Nephron progenitor cell (in vitro differentiated cells): ENCODE results near the gene ABCC6.

Experiments
- DNase-seq: peaks from one replicate; pipeline ENCODE4 v3.0.0; 2021
- H3K27ac Mint-ChIP-seq: 2 replicates; pipeline ENCODE4 v1.8.0; 2021; ENCODE audit warnings: mild to moderate bottlenecking, moderate library complexity, mixed read lengths
- H3K27me3 Mint-ChIP-seq: 2 replicates; pipeline ENCODE4 v1.8.0; 2021; ENCODE audit warnings: mild to moderate bottlenecking, low read depth, mixed read lengths; ENCODE audit not compliant: poor library complexity
- H3K36me3 Mint-ChIP-seq: 2 replicates; pipeline ENCODE4 v1.8.0; 2021; ENCODE audit warnings: low read depth, mixed read lengths
- H3K4me1 Mint-ChIP-seq: 2 replicates; pipeline ENCODE4 v1.8.0; 2021; ENCODE audit warnings: mixed read lengths
- H3K4me3 Mint-ChIP-seq: 2 replicates; pipeline ENCODE4 v1.8.0; 2021; ENCODE audit warnings: mild to moderate bottlenecking, moderate library complexity, mixed read lengths
- H3K9me3 Mint-ChIP-seq: 2 replicates; pipeline ENCODE4 v1.8.0; 2021; ENCODE audit warnings: mild to moderate bottlenecking, moderate library complexity, mixed read lengths
- TF ChIP-seq, protein P1 (sequence below): fragments of 200-600 bp; sonication (generic); IDR thresholded peaks from 2 replicates; pipeline ENCODE4 v1.5.0; 2021; ENCODE audit warnings: antibody characterized with exemption

The ABCC6 gene

DNA sequence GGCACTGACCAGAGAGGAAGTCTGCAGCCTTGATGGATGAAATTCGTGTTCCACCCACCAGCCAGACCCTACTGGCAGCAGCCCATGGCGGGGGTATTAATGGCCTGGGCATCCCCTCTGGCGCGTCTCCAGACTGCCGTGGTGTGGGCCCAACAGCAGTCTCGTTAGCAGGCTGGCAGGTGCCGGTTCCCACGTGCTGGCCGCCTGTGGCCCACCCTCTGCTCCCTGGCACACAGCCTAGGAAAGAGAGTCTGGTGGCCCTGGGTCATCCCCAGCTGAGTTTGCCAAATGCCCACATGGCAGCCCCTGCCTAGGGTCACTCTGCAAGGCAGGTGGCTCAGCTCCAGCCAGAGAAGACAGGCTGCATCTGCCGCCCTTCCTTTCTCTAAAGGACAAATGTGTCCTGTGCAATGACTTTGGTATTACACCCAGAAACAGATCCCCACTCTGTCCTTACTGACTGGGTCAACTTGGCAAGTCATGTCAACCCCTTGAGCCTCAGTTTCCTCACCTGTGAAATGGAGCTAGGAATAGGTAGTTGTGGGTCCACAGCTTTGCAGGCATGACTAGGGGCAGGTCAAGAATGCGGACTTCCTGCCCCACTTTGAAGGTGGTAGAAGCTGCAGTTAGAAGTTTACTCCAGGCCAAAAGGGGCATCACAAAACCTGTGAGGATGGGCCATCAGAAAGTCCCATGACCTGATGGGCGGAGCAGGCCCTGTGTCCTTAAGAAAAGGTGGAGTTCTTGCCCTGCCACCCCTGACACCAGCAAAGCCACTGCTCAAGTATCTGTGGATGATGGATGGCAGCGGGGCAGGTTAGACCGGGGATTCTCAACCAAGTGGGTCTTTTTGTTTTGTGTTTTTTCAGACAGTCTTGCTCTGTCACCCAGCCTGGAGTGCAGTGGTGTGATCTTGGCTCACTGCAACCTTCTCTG lies 76.6 kb downstream of the ABCC6 start:
- Mint-ChIP-seq H3K4me1 (peaks cover 5% of the 10 kb centered on the region), H3K27ac (no peak overlapping the region), H3K27me3 (peaks cover 3% of the 10 kb centered on the region), H3K9me3 (no peaks in the 10 kb centered on the region), H3K36me3 (peaks cover 12% of the 10 kb centered on the region), H3K4me3 (no peak overlapping the region)
- DNase-seq = no peak
- TF ChIP-seq, protein P1, sequence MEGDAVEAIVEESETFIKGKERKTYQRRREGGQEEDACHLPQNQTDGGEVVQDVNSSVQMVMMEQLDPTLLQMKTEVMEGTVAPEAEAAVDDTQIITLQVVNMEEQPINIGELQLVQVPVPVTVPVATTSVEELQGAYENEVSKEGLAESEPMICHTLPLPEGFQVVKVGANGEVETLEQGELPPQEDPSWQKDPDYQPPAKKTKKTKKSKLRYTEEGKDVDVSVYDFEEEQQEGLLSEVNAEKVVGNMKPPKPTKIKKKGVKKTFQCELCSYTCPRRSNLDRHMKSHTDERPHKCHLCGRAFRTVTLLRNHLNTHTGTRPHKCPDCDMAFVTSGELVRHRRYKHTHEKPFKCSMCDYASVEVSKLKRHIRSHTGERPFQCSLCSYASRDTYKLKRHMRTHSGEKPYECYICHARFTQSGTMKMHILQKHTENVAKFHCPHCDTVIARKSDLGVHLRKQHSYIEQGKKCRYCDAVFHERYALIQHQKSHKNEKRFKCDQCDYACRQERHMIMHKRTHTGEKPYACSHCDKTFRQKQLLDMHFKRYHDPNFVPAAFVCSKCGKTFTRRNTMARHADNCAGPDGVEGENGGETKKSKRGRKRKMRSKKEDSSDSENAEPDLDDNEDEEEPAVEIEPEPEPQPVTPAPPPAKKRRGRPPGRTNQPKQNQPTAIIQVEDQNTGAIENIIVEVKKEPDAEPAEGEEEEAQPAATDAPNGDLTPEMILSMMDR = no peak

GRCh38 chr16:16145286-16145685 lies 78.0 kb downstream of the ABCC6 start:
- no peaks in the 10 kb centered on the region for H3K27me3 Mint-ChIP-seq
- no peak for DNase-seq
- no peak overlapping the region for H3K27ac Mint-ChIP-seq
- TF ChIP-seq, protein P1 = no peak
- H3K9me3 Mint-ChIP-seq = no peaks in the 10 kb centered on the region
- H3K36me3 Mint-ChIP-seq = peaks cover 24% of the 10 kb centered on the region
- peaks cover 5% of the 10 kb centered on the region for H3K4me1 Mint-ChIP-seq
- H3K4me3 Mint-ChIP-seq = no peak overlapping the region

DNA sequence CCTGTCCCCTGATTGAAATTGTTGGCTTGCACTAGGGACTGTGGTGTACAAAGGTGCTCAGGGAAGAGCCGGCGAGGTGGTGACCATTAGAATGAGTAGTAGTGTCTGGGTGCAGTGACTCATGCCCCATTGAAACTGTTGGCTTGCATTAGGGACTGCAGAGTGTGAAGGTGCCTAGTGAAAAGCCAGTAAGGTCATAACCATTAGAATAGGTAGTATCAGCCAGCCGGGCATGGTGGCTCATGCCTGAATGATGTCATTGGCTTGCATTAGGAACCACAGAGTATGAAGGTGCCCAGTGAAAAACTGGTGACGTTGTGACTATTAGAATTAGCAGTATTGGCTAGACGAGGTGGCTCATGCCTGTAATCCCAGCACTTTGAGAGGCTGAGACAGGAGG lies 78.9 kb downstream of the ABCC6 start:
- Mint-ChIP-seq H3K36me3 (peaks cover 32% of the 10 kb centered on the region), H3K27ac (peak overlapping the region; percentile 25), H3K27me3 (no peaks in the 10 kb centered on the region), H3K4me1 (peaks cover 5% of the 10 kb centered on the region), H3K9me3 (no peaks in the 10 kb centered on the region), H3K4me3 (no peak overlapping the region)
- TF ChIP-seq, protein P1 = no peak
- no peak for DNase-seq

DNA sequence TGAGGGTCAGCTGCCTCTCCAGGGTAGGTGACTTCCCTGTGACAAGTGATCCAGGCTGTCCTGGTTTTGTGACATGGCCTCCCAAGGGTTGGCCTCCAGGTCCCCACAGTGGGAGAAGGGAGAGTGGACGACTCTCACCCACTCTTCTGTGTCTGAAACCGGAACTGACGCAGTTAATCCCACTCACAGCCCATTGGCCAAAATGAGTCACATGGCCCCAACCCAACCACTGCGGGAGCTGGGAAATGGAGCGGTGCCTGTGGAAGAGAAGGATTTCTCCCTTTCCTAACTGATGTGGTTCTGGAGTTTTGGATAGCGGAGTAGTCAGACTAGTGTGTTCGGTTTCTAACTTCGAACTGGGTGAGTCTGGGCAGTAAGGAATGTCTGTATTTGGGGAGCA lies 79.4 kb downstream of the ABCC6 start:
- Mint-ChIP-seq H3K36me3 (peaks cover 37% of the 10 kb centered on the region), H3K27ac (peak overlapping the region; percentile 25), H3K4me1 (peaks cover 4% of the 10 kb centered on the region), H3K4me3 (no peak overlapping the region), H3K9me3 (no peaks in the 10 kb centered on the region), H3K27me3 (no peaks in the 10 kb centered on the region)
- TF ChIP-seq, protein P1 = no peak
- no peak for DNase-seq

GRCh38 chr16:16143038-16143763 lies 80.1 kb downstream of the ABCC6 start:
- DNase-seq = no peak
- H3K9me3 Mint-ChIP-seq = no peaks in the 10 kb centered on the region
- H3K36me3 Mint-ChIP-seq = peaks cover 44% of the 10 kb centered on the region
- H3K4me1 Mint-ChIP-seq = no peaks in the 10 kb centered on the region
- no peaks in the 10 kb centered on the region for H3K27me3 Mint-ChIP-seq
- TF ChIP-seq, protein P1 = peak; percentile 16
- peak overlapping the region; percentile 71 for H3K27ac Mint-ChIP-seq
- no peak overlapping the region for H3K4me3 Mint-ChIP-seq
